PC-9 (cell line): Measurements from ENCODE around the gene DSTYK.

Source experiments
- EZH2 ChIP-seq: fragments of 200-600 bp; sonication (generic); IDR thresholded peaks from 2 replicates; pipeline ENCODE4 v1.8.0; 2017; ENCODE audit warnings: antibody characterized with exemption, low read depth
- TF ChIP-seq, protein P1 (sequence below): fragments of 200-600 bp; sonication (generic); conservative IDR thresholded peaks from 2 replicates; pipeline ENCODE4 v1.6.1; 2017; ENCODE audit warnings: mixed run types, antibody characterized with exemption, mild to moderate bottlenecking, moderate library complexity

DNA sequence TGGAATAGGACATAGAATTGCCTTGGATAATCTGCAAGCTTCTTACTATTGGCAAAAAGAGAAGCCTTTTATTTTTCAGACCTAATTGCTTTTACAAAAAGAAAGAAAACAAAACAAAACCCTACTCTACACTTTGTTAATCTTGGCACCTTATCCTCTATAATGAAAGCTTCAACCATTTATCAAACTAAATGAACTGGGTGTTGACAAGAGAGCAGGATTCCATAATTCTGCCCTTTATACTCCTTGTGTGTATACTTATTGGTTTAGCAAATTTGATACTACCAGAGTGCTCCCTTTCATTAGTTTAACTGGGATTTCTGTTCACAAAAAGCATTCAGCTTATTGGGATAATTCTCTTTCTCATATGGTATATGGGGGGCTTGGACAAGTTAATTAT lies 13.2 kb upstream of the DSTYK start:
- no peak for TF ChIP-seq EZH2
- TF ChIP-seq, protein P1, sequence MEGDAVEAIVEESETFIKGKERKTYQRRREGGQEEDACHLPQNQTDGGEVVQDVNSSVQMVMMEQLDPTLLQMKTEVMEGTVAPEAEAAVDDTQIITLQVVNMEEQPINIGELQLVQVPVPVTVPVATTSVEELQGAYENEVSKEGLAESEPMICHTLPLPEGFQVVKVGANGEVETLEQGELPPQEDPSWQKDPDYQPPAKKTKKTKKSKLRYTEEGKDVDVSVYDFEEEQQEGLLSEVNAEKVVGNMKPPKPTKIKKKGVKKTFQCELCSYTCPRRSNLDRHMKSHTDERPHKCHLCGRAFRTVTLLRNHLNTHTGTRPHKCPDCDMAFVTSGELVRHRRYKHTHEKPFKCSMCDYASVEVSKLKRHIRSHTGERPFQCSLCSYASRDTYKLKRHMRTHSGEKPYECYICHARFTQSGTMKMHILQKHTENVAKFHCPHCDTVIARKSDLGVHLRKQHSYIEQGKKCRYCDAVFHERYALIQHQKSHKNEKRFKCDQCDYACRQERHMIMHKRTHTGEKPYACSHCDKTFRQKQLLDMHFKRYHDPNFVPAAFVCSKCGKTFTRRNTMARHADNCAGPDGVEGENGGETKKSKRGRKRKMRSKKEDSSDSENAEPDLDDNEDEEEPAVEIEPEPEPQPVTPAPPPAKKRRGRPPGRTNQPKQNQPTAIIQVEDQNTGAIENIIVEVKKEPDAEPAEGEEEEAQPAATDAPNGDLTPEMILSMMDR = no peak
